Prostate gland (tissue), 2 donors: Measurements from ENCODE around the gene EEF1AKMT4.

ENCODE experiments used
- POLR2A ChIP-seq: fragments of 450-650 bp; IDR thresholded peaks from one replicate; pipeline ENCODE4 v1.6.1; 2016; ENCODE audit warnings: antibody characterized with exemption, mild to moderate bottlenecking
- TF ChIP-seq, protein P1 (sequence below), 4 experiments: fragments of 200-600 bp in 2 of 4; fragments of 450-650 bp in 2 of 4; sonication (generic) in 2 of 4; IDR thresholded peaks; 1 replicate in 3 of 4; 2 replicates in 1 of 4; pipeline ENCODE4 v1.5.1; 2016 to 2019; ENCODE audit warnings: antibody characterized with exemption in 4 of 4, mild to moderate bottlenecking in 2 of 4, moderate library complexity in 2 of 4

DNA sequence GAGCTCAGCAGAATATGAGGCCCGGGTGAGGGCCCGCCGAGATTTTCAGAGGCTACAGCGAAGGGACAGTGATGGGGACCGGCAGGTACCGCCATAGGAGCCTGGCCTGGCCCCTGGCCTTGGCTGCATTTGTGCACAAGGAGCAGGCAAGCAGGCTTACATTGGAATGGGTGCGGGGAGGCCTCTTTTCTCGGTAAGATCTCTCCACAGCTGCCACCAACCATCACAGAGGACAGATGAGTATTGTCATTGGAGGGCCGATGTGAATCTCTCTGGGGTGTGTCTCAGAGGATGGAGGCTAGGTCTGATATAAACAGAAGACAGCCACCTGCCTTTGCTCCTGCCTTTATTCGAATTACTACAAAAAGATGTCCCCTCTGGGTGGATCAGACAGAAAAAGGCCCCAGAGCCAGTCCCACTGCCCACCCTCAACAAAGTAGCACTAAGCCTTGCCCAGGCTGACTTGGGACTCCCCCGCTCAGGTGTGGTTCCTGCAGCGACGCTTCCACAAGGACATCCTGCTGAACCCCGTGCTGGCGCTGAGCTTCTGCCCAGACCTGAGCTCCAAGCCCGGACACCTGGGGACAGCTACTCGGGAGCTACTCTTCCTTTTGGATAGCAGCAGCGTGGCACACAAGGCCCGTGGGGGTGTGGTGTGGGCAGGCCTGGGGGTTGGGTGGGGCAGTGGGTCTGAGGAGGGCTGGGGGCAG lies 14.6 kb upstream of the EEF1AKMT4 start:
- TF ChIP-seq, protein P1, sequence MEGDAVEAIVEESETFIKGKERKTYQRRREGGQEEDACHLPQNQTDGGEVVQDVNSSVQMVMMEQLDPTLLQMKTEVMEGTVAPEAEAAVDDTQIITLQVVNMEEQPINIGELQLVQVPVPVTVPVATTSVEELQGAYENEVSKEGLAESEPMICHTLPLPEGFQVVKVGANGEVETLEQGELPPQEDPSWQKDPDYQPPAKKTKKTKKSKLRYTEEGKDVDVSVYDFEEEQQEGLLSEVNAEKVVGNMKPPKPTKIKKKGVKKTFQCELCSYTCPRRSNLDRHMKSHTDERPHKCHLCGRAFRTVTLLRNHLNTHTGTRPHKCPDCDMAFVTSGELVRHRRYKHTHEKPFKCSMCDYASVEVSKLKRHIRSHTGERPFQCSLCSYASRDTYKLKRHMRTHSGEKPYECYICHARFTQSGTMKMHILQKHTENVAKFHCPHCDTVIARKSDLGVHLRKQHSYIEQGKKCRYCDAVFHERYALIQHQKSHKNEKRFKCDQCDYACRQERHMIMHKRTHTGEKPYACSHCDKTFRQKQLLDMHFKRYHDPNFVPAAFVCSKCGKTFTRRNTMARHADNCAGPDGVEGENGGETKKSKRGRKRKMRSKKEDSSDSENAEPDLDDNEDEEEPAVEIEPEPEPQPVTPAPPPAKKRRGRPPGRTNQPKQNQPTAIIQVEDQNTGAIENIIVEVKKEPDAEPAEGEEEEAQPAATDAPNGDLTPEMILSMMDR (IDR thresholded peaks at IDR 0.05): no peak
- TF ChIP-seq POLR2A: no peak
